HG02623 (cell line): ENCODE results near the gene SPDEF.

ENCODE experiments used
- ATAC-seq: cut with Tn5 transposase; IDR thresholded peaks from one replicate; pipeline ENCODE4 v1.9.1; 2021; ENCODE audit warnings: moderate library complexity; ENCODE audit not compliant: unreplicated experiment

The SPDEF gene

GRCh38 chr6:34546551-34547321 lies 9.4 kb downstream of the SPDEF start:
- no peak for ATAC-seq

- ATAC-seq, result no peak
Measured at GRCh38 chr6:34544776-34545471, 11.2 kb downstream of the SPDEF start.

DNA sequence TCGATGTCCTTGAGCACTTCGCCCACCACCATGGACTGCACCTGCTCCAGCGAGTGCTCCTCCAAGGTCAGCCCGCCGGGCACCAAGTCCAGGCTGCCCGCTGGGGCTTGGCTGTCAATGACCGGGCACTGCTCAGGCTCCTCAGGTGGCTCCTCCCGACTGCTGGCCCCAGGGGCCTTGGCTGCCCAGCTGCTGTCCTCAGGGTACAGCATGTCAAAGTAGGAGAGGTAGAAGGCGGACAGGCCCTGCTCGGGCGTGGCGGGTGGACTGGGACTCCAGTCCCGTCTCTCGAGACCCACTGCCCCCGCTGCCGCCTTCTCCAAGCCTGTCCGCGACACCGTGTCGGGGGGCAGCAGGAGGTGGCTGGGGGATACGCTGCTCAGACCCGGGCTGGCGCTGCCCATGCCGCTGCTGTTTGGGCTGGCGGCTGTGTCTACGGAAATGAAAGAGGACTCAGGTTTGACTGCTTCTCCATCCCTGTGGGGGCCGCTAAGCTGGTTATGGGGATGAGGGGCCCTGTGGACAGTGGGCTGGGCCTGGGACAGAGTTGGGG lies 12.0 kb downstream of the SPDEF start:
- ATAC-seq, result no peak

DNA sequence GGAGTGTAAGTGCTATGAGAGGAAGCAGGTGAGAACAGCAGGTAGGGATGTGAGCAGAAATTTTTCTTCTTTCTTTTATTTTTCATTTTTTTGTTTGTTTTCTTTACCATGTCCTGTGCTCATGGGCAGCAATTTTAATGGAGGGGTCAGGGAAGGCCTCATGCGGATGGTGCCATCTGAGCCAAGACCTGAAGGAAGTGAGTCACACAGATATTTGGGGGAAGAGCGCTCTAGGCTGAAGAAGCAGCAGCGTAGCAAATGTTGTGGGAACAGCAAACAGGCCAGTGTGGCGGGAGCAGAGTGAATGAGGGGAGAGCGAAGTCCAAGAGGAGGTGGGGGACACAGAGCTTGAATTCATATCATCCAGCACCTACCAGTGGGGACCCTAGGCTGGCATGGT lies 12.7 kb downstream of the SPDEF start:
- no peak for ATAC-seq

DNA sequence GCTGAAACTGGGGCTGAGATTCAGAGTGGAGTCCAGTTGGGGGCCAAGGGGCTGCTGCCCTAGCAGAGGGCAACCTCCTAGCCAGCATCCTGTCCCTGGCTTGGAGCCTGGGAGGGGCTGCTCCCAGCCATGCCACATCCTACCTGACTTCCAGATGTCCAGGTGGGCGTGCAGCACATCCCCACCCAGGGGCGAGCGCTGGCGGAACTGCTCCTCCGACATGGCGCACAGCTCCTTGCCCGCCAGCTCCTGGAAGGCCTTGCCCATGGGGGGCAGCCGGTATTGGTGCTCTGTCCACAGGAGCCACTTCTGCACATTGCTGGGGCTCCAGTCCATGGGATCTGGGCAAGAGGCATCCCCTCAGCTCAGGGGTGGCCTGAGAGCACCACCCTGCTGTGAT lies 15.3 kb downstream of the SPDEF start:
- ATAC-seq, result no peak

- no peak for ATAC-seq
Measured at GRCh38 chr6:34540222-34540621, 15.9 kb downstream of the SPDEF start.

DNA sequence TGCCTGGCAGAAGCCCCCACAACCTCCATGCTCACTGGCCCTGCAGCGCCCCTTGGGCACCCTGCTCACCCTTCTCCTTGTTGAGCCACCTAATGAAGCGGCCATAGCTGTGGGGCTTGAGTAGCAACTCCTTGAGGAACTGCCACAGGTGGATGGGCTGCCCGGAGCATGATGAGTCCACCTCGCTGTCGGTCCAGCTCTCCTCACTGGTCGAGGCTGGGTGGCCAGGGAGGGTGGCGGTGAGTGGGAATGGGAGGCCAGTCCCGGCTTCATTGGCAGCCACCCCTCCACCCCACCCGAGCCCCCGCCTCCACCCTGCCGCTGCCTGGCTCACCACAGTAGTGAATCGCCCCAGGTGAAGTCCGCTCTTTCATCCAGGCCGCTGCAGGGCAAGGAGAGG lies 16.9 kb downstream of the SPDEF start:
- ATAC-seq, result no peak

DNA sequence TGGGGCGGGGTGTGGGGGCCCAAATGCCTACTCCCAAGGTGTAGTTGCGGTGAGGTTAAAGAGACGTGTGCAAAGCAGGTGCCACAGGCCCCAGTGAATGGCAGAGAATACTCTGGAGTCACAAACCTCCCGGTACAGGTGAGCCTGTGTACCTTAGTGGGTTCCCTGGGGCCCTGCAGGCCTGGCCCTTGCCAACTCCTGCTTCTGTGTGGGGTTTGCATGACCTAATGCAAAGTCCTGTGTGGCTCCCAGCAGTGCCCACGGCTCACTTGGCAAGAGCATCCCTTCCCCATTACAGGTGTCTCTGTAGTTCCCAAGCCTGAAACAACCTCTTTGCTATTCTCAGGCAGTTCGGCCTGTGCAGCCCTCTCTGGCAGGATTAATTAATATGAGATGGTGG lies 17.5 kb downstream of the SPDEF start:
- ATAC-seq, result no peak

DNA sequence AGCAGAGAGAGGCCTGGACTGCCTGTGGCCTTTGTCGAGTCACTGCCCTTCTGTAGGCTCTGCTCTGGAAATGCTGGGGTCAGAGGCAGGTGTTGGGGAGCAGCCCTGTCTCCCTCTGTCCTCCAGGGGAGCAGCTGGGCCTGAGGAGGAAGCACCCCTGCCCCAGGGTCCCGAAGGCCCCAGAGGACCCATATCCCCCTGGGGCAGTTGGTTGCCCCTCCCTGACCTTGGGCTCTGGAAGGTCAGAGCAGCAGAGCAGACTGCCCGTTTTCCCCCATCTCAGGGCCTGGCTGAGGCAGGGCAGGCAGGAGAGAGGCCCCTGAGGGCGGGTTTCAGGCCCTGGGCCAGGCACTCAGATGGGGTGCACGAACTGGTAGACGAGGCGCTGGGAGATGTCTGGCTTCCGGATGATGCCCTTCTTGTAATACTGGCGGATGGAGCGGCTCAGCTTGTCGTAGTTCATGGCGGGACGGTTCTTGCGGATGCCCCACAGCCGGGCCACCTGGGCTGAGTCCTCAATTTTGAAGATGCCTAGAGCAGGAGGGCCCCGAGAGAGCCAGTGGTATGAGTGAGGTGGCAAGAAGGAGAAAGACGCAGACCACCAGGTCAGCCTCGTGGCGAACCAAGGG lies 18.1 kb downstream of the SPDEF start:
- no peak for ATAC-seq

DNA sequence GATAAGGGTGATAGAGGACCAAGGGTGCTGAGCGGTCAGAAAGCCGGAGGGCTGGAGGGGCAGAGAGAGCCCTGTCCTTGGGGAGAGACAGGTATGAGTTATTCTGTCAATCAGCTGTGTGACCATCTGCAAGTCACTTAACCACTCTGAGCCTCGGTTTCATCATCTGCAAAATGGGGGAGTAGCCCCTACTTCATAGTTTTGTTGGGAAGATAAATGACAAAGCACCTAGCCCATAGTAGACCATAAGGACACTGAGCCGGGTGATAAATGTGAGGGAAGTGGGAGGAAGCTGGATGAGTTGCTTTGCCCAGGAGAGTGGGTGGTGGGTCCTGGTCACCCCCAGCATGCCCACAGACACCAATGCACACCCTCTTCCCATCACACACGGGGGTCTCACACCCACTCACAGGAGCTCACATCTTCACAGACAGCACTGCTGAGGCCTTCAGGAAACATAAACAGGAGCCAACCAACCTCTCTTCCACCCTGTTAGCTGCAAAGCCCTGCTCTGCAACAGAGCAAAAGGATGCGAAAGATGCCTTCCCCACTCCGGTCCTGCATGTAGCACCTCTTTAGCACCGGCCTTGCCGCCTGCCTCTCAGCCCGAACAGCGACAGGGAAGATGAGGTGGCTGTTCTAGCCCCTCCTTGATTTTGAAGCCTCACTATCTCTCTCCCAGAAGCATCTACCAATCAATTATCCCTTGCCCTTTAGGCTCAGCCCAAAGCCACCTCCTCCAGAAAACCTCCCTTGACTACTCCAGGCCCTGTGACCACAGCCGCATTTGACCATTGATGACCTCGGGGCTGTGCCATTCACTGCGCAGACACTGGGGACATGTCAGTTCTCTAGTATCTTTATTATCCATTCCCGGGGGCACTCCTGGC lies 18.9 kb downstream of the SPDEF start:
- ATAC-seq, result no peak

DNA sequence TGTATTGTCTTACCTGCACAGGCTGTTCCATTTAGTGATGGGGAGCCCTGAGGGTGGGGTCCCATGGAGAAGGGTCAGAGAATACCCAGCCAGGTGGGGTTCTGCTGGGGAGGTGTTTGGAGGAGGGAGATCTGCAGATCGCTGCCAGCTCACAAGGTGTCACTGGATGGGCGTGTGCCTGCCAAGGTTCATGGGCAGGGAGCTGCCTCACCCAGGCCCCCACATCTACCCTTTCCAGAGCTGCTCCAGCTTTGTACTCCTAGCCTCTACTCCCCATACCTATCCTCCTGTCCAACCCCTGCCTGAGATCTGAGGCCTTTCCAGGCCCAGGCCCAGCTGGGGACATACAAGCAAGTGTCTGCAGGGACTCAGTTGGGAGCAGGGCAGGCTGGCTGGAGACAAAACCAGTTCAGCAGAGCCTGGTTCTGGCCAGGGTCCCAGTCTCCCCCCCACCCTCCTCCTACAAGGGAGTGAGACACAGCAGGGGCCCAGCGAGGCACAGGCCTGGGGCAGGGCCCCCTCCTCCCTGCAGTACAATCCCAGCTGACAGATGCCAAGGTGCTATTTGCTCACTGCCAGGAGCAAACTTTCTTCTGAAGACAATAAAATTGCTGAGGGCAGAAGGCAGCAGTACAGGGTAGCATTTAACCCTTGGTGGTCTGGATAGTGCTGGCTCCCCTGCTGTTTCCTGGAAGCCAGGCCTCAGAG lies 19.7 kb downstream of the SPDEF start:
- ATAC-seq, result no peak

DNA sequence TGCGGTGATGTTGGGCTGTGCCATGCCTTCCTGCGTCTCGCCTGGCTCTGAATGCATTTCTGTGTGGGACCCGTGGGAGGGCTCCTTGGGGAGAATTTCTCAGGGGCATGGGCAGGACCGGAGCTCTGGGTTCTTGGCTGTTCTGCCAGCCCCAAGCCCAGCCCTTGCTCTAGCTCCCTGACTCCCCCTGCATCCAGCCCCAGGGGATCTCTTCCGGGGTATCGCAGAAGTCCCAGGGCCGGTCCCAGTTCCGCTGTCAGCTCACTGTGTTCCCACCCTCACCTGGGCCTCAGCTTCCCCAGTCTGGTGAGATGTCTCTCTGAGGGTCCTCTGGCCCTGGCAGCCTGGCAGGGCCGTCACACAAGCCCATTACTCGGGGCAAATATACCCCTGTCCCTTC lies 20.5 kb downstream of the SPDEF start:
- ATAC-seq, result no peak

DNA sequence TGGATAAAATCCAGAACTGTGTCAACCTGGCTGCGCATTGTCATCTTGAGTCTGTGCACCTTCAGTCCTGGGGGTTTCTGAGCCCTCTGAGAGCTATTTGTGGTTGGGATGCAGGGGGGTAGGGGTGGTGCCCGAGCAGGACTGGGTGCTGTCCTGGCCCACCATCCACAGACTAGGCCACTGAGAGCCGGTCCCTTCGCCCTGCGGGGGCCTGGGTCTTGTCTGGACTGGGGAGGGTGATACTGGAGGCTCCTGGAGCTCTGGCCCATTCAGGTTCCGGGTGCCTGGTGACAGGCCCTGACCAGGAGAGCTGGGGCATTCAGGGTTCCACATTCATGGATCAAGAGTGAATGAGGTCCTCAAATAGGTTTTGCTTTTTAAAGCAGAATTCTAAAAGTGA lies 20.9 kb downstream of the SPDEF start:
- ATAC-seq, result no peak

DNA sequence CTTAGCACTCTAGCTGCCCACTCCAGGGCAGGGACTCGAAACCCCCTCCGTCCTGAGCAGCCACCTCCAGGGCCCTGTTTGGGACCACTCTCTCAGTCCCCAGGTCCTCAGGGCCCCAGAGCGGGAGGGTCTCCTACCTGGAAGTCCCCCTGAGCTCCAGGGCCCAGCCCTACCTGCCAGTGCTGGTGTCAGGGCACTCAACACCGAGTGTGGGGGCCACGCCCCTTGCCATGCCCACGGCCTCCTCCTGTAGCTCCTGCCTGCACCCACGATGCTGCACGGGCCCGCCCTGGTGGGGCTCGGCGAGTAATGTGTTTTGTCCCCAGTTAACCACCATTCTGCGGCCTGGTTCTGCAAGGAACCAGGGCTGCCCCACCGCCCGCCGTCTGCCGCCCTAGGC lies 21.5 kb downstream of the SPDEF start:
- no peak for ATAC-seq

- ATAC-seq, result no peak
Measured at GRCh38 chr6:34534146-34534545, 22.0 kb downstream of the SPDEF start.

- no peak for ATAC-seq
Measured at GRCh38 chr6:34532230-34532629, 23.9 kb downstream of the SPDEF start.

GRCh38 chr6:34531580-34532201 lies 24.4 kb downstream of the SPDEF start:
- no peak for ATAC-seq

DNA sequence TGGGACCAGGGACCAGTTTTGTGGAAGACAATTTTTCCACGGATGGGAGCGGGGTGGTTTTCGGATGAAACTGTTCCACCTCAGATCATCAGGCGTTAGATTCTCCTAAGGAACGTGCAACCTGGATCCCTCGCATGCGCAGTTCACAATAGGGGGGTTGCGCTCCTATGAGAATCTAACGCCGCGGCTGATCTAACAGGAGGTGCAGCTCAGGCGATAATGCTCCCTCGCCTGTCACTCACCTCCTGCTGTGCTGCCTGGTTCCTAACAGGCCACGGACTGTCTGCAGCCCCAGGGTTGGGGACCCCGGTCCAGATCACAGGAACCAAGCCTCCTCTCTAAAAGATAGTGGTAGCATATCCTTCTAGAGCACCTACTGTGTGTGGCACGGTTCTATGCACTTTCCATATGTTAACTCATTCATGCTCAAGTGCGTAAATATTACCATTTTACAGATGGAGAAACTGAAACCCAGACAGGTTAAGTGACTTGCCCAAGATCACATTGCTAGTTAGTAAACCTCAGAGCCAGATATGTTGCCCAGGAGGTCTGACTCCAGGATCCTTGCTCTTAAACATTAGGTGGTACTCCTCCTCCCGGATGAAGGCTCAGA lies 25.3 kb downstream of the SPDEF start:
- ATAC-seq, result no peak

DNA sequence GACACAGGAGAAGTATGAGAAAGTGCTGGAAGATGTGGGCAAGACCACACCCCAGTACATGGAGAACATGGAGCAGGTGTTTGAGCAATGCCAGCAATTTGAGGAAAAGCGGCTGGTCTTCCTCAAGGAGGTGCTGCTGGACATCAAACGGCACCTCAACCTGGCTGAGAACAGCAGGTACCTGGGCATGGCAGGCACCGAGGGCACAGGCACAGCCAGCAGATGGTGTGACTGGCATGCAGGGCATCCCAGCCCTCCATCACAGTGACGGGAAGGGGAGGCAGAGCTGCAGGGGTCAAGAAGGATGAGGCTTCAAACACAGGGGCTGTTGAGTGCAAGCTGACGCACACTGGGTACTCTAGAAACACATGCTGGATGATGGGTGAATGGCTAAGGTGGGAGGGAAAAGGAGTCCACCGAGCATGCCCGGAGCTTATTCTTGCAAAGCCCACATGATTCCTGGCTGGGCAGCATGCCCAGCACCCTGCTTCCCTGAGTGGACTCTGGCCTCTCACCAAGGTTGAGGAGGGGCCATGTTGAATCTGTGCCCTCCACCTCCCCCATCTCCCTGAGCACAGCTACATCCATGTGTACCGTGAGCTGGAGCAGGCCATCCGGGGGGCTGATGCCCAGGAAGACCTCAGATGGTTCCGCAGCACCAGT lies 26.3 kb downstream of the SPDEF start:
- ATAC-seq, result no peak
